Endothelial cell of umbilical vein (primary cell): ENCODE measurements around the gene CDH22. TPM values are rescaled to one million over a fixed set of nuclear protein-coding genes. Genes with fewer than 3 reads are reported as not detected.

Experiments used
- BruUV-seq: library from RNA; stranded (reverse); fragments of 400-500 nt; replicated peaks from 2 replicates; lab custom pipeline; 2021; lab: Mats Ljungman, UMichigan
- CTCF ChIA-PET: fragments of 300-600, 350-600 bp; sonication (Branson Sonifier 250); formaldehyde crosslinking; loops from one replicate; lab custom pipeline; 2021; ENCODE audit warnings: antibody characterized with exemption, inconsistent platforms; lab: Charles Lee
- POLR2A ChIA-PET: fragments of 300-600, 350-600 bp; sonication (Branson Sonifier 250); formaldehyde crosslinking; loops from one replicate; lab custom pipeline; 2021; ENCODE audit warnings: antibody characterized with exemption, inconsistent platforms; lab: Charles Lee
- DNase-seq: peaks from one replicate; pipeline ENCODE4 v3.0.0-alpha.2; 2011; ENCODE audit warnings: low read depth, low spot score
- FAIRE-seq: peaks from 2 replicates; lab custom pipeline; 2011; peaks lifted over from hg19 to GRCh38; lab: Jason Lieb, UNC
- H2AFZ ChIP-seq: 2 replicates; pipeline ENCODE4 v1.6.0; 2012; ENCODE audit warnings: low read depth, low read length, control low read depth, inconsistent platforms
- H3K27ac ChIP-seq: 2 replicates; pipeline ENCODE4 v1.5.1; 2011; ENCODE audit warnings: low read depth, mild to moderate bottlenecking, control low read depth, low read length, moderate library complexity; ENCODE audit not compliant: insufficient read depth
- H3K27me3 ChIP-seq, 2 experiments: 2 replicates each; pipeline versions ENCODE4 v1.6.0 to v1.6.1; 2011; ENCODE audit warnings: low read length in 2 of 2, mixed read lengths in 1 of 2; ENCODE audit not compliant: control insufficient read depth in 2 of 2, insufficient read depth in 2 of 2
- H3K36me3 ChIP-seq, 2 experiments: 2 replicates in 1 of 2; 3 replicates in 1 of 2; pipeline ENCODE4 v1.5.1; 2011; ENCODE audit warnings: low read length in 2 of 2, mild to moderate bottlenecking in 1 of 2, moderate library complexity in 1 of 2; ENCODE audit not compliant: control insufficient read depth in 2 of 2, insufficient read depth in 2 of 2; ENCODE audit errors: extremely low read depth in 1 of 2
- H3K4me1 ChIP-seq: 3 replicates; pipeline ENCODE4 v1.5.1; 2011; ENCODE audit warnings: mild to moderate bottlenecking, low read length; ENCODE audit not compliant: control insufficient read depth, insufficient read depth; ENCODE audit errors: extremely low read depth
- H3K4me2 ChIP-seq: 2 replicates; pipeline ENCODE4 v1.6.1; 2011; ENCODE audit warnings: low read length, control low read depth, mixed read lengths; ENCODE audit not compliant: insufficient read depth
- H3K4me3 ChIP-seq, 3 experiments: fragments of 200-600 bp in 1 of 3; sonication (generic), shearing (Covaris generic) in 1 of 3; replicated peaks in 1 of 3; 2 replicates each; pipeline ENCODE4 v1.5.1; 2011 to 2016; ENCODE audit warnings: control low read depth in 3 of 3, low read length in 3 of 3, mild to moderate bottlenecking in 2 of 3, inconsistent platforms in 1 of 3, low read depth in 1 of 3, moderate library complexity in 1 of 3; ENCODE audit not compliant: insufficient read depth in 1 of 3
- H3K79me2 ChIP-seq: 2 replicates; pipeline ENCODE4 v1.6.0; 2012; ENCODE audit warnings: low read length, inconsistent platforms; ENCODE audit not compliant: control insufficient read depth, insufficient read depth
- H3K9ac ChIP-seq: replicated peaks from 2 replicates; pipeline ENCODE3; 2011; ENCODE audit warnings: low read length, control low read depth; ENCODE audit not compliant: insufficient read depth; ENCODE audit errors: extremely low read depth
- H3K9me1 ChIP-seq: replicated peaks from 3 replicates; pipeline ENCODE4 v1.6.0; 2011; ENCODE audit warnings: mild to moderate bottlenecking, low read length; ENCODE audit not compliant: control insufficient read depth, insufficient read depth; ENCODE audit errors: extremely low read depth
- H3K9me3 ChIP-seq: replicated peaks from 2 replicates; pipeline ENCODE4 v1.5.1; 2012; ENCODE audit warnings: low read length, inconsistent platforms; ENCODE audit not compliant: control insufficient read depth, insufficient read depth
- H4K20me1 ChIP-seq: replicated peaks from 2 replicates; pipeline ENCODE3; 2011; ENCODE audit warnings: mild to moderate bottlenecking, low read length; ENCODE audit not compliant: control insufficient read depth, insufficient read depth; ENCODE audit errors: extremely low read depth
- EZH2 ChIP-seq: IDR thresholded peaks from 2 replicates; pipeline ENCODE4 v1.6.1; 2012; ENCODE audit warnings: borderline replicate concordance, low read depth, mild to moderate bottlenecking, moderate library complexity, low read length, inconsistent platforms; ENCODE audit not compliant: severe bottlenecking
- FOS ChIP-seq: IDR thresholded peaks from 2 replicates; pipeline ENCODE4 v1.6.1; 2011; ENCODE audit warnings: mild to moderate bottlenecking, low read length, moderate library complexity, borderline replicate concordance; ENCODE audit not compliant: insufficient read depth
- MYC ChIP-seq: IDR thresholded peaks from one replicate; pipeline ENCODE4 v1.6.1; 2011; ENCODE audit warnings: mild to moderate bottlenecking, low read depth, low read length
- POLR2A ChIP-seq: IDR thresholded peaks from 2 replicates; pipeline ENCODE4 v1.6.1; 2012; ENCODE audit warnings: low read depth, mild to moderate bottlenecking, control low read depth, low read length
- dilution Hi-C: fragments of 300-500 bp; cut with MboI; formaldehyde crosslinking; loops from one replicate; pipeline ENCODE4 v1.15.0; 2019; ENCODE audit warnings: low sequenced_read_pairs; ENCODE audit not compliant: extremely low pct_ligation_motif_present
- intact Hi-C: fragments of 100-400 bp; cut with micrococcal nuclease; formaldehyde crosslinking; loops from one replicate; pipeline ENCODE4 v1.10.0; 2022
- polyA plus RNA-seq, 4 experiments: library from polyadenylated mRNA; depleted of rRNA in 3 of 4; stranded (reverse) in 3 of 4; unstranded in 1 of 4; fragments of >200 nt; gene quantifications; 2 replicates each; pipeline versions ENCODE4 v1.2.1 to v1.2.3, GENCODE V29; 2011 to 2012; ENCODE audit warnings: missing spikeins in 1 of 4
- total RNA-seq: library from RNA; stranded (reverse); gene quantifications from 2 replicates; pipeline ENCODE4 v1.2.3, GENCODE V29; 2021
- TF ChIP-seq, protein P1 (sequence below): IDR thresholded peaks from 2 replicates; pipeline ENCODE4 v1.6.1; 2011; ENCODE audit not compliant: insufficient read depth, insufficient read length
- TF ChIP-seq, protein P2 (sequence below), 2 donors: IDR thresholded peaks; 1 replicate in 1 of 2; 2 replicates in 1 of 2; pipeline ENCODE4 v1.5.1; 2011; ENCODE audit warnings: low read length in 2 of 2, mild to moderate bottlenecking in 2 of 2, moderate library complexity in 2 of 2, control low read depth in 1 of 2, inconsistent platforms in 1 of 2, low read depth in 1 of 2; ENCODE audit not compliant: insufficient read depth in 1 of 2; ENCODE audit errors: extremely low read depth in 1 of 2

Gene CDH22
- total and polyA plus RNA-seq, 2 donors (not counting 3 experiments of a cell fraction or from before 2014, with no cell fraction given): not detected

DNA sequence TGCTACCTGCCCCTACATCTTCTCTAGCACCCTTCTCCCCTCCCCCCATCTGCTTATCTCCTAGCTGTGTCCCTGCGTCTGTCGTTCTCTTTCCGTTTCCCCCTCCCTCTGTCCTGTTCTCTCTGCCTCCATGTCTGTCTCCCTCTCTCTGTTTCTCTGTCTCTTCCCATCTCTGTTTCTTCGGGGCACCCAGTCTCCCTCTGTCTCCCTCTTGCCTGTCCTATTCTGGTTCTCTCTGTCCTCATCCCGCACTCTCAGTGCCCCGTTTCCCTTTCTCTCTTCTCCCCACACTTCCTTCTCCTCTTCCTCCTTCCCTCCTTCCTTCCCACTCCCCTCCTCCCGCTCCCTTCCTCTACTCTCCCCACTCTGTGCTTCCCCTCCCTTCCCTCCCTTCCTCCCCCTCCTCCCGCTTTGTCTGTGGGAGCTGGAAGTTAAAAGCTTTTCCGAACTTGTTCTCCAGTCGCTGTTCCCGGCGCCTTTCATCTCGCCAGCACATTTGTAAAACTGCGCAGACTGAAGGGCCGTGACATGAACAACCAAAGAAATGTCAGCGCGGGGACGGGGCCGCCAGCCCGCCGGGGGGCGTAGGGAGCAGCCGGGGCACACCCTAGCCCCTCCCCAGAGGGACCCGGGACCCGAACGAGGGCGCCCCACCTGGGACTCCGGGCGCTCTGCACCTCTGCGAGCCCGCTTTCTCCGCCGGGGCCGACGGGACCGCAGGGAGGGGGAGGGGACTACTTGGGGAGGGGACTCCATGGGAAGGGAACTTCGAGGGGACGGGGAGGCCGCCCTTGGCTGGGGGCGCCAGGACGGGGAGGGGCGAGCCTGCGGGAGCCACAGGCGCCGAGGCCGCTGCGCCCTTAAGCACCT lies 4.0 kb upstream of the CDH22 start:
- intact Hi-C loops (no loop called here), dilution Hi-C loops (no loop called here)
- H4K20me1 ChIP-seq: no peaks in the 10 kb centered on the region
- H3K4me1 ChIP-seq: no peaks in the 10 kb centered on the region
- H2AFZ ChIP-seq: no peak overlapping the region
- H3K36me3 ChIP-seq: no peaks in the 10 kb centered on the region
- no peak overlapping the region for H3K4me3 ChIP-seq
- H3K9me3 ChIP-seq: no peaks in the 10 kb centered on the region
- H3K9ac ChIP-seq: no peak overlapping the region
- ChIA-PET CTCF (no interaction called here), POLR2A (no interaction called here)
- peak; percentile 74 for TF ChIP-seq EZH2
- no peak for TF ChIP-seq MYC
- TF ChIP-seq, protein P1, sequence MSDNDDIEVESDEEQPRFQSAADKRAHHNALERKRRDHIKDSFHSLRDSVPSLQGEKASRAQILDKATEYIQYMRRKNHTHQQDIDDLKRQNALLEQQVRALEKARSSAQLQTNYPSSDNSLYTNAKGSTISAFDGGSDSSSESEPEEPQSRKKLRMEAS: no peak
- TF ChIP-seq POLR2A: no peak
- TF ChIP-seq, protein P2, sequence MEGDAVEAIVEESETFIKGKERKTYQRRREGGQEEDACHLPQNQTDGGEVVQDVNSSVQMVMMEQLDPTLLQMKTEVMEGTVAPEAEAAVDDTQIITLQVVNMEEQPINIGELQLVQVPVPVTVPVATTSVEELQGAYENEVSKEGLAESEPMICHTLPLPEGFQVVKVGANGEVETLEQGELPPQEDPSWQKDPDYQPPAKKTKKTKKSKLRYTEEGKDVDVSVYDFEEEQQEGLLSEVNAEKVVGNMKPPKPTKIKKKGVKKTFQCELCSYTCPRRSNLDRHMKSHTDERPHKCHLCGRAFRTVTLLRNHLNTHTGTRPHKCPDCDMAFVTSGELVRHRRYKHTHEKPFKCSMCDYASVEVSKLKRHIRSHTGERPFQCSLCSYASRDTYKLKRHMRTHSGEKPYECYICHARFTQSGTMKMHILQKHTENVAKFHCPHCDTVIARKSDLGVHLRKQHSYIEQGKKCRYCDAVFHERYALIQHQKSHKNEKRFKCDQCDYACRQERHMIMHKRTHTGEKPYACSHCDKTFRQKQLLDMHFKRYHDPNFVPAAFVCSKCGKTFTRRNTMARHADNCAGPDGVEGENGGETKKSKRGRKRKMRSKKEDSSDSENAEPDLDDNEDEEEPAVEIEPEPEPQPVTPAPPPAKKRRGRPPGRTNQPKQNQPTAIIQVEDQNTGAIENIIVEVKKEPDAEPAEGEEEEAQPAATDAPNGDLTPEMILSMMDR (IDR thresholded peaks at IDR 0.05; ENCODE audit: extremely low read depth in 1 of 2, insufficient read depth in 1 of 2, low read depth in 1 of 2, low read length in 2 of 2): no peak
- no peak for TF ChIP-seq FOS
- H3K27ac ChIP-seq: no peak overlapping the region
- H3K9me1 ChIP-seq: no peaks in the 10 kb centered on the region
- no peak overlapping the region for H3K4me2 ChIP-seq
- no TSS peak for BruUV-seq
- FAIRE-seq (no peak), DNase-seq (no peak)
- H3K27me3 ChIP-seq: peaks cover 62 to 66% of the 10 kb centered on the region in 2 experiments
- H3K79me2 ChIP-seq: no peaks in the 10 kb centered on the region
